ENCODE data around the gene NDE1.
A peak's percentile ranks its signal among the peaks of the same experiment; 100 is the strongest.

The NDE1 gene

GRCh38 chr16:15640966-15641365 is 9.1 kb upstream of the NDE1 start:
- no peak for TF ChIP-seq TAF1 (IDR thresholded peaks at IDR 0.05; ENCODE audit: borderline replicate concordance, insufficient read depth, low read length)
- TF ChIP-seq POLR2AphosphoS5 (IDR thresholded peaks at IDR 0.05; ENCODE audit: low read depth, low read length) = no peak
- TF ChIP-seq SIN3A (IDR thresholded peaks at IDR 0.05; ENCODE audit: borderline replicate concordance, insufficient read depth, low read length) = no peak
- no peak for TF ChIP-seq REST (IDR thresholded peaks at IDR 0.05; ENCODE audit: insufficient read depth in 1 of 2, low read depth in 2 of 2, low read length in 2 of 2)
- no peak for TF ChIP-seq FOXP2 (optimal IDR thresholded peaks at IDR 0.05; ENCODE audit: borderline replicate concordance, extremely low read depth, extremely low read length, insufficient read depth)

GRCh38 chr16:15641753-15642556 is 8.1 kb upstream of the NDE1 start:
- TF ChIP-seq POLR2AphosphoS5 (IDR thresholded peaks at IDR 0.05; ENCODE audit: low read depth, low read length) (no peak), TAF1 (IDR thresholded peaks at IDR 0.05; ENCODE audit: borderline replicate concordance, insufficient read depth, low read length) (no peak), REST (IDR thresholded peaks at IDR 0.05; ENCODE audit: insufficient read depth in 1 of 2, low read depth in 2 of 2, low read length in 2 of 2) (no peak), SIN3A (IDR thresholded peaks at IDR 0.05; ENCODE audit: borderline replicate concordance, insufficient read depth, low read length) (no peak), FOXP2 (optimal IDR thresholded peaks at IDR 0.05; ENCODE audit: borderline replicate concordance, extremely low read depth, extremely low read length, insufficient read depth) (no peak)

GRCh38 chr16:15642557-15643047 is 7.4 kb upstream of the NDE1 start:
- TF ChIP-seq SIN3A (IDR thresholded peaks at IDR 0.05; ENCODE audit: borderline replicate concordance, insufficient read depth, low read length) (peak; percentile 94; the same call in 1 of the 2 replicates), FOXP2 (optimal IDR thresholded peaks at IDR 0.05; ENCODE audit: borderline replicate concordance, extremely low read depth, extremely low read length, insufficient read depth) (no peak)

- no peak for TF ChIP-seq FOXP2 (optimal IDR thresholded peaks at IDR 0.05; ENCODE audit: borderline replicate concordance, extremely low read depth, extremely low read length, insufficient read depth)
- peak; percentile 97 for TF ChIP-seq POLR2AphosphoS5 (IDR thresholded peaks at IDR 0.05; ENCODE audit: low read depth, low read length)
- no peak; the same call in 1 of the 2 replicates for TF ChIP-seq SIN3A (IDR thresholded peaks at IDR 0.05; ENCODE audit: borderline replicate concordance, insufficient read depth, low read length)
- peak; percentile 63; the same call in 1 of the 2 replicates for TF ChIP-seq TAF1 (IDR thresholded peaks at IDR 0.05; ENCODE audit: borderline replicate concordance, insufficient read depth, low read length)
- TF ChIP-seq REST (IDR thresholded peaks at IDR 0.05; ENCODE audit: insufficient read depth in 1 of 2, low read depth in 2 of 2, low read length in 2 of 2) = 0 out of 4 replicates have a peak, but pooled peaks of 1 of the 2 experiments have one; percentile 4
Observed at GRCh38 chr16:15643048-15643945, 6.7 kb upstream of the NDE1 start, which contains the start of gene MARF1. MARF1 (minus strand) TSS chr16:15643154; CDS start chr16:15639233, 3,921 bp downstream.

GRCh38 chr16:15643946-15644250 is 6.1 kb upstream of the NDE1 start:
- no peak for TF ChIP-seq REST (IDR thresholded peaks at IDR 0.05; ENCODE audit: insufficient read depth in 1 of 2, low read depth in 2 of 2, low read length in 2 of 2)
- no peak for TF ChIP-seq POLR2AphosphoS5 (IDR thresholded peaks at IDR 0.05; ENCODE audit: low read depth, low read length)
- no peak for TF ChIP-seq TAF1 (IDR thresholded peaks at IDR 0.05; ENCODE audit: borderline replicate concordance, insufficient read depth, low read length)
- TF ChIP-seq SIN3A (IDR thresholded peaks at IDR 0.05; ENCODE audit: borderline replicate concordance, insufficient read depth, low read length) = no peak
- no peak for TF ChIP-seq FOXP2 (optimal IDR thresholded peaks at IDR 0.05; ENCODE audit: borderline replicate concordance, extremely low read depth, extremely low read length, insufficient read depth)

All from PFSK-1 (cell line).